Sigmoid colon (tissue), 7 donors: Measurements from ENCODE around the gene SLC6A6. TPM values are rescaled to one million over a fixed set of nuclear protein-coding genes. Genes with fewer than 3 reads are reported as not detected.

Experiments
- DNase-seq: peaks from one replicate; pipeline ENCODE4 v3.0.0-alpha.2; 2019
- H3K27ac ChIP-seq, 4 donors: fragments of 200-600 bp; sonication (generic); one replicate each; pipeline ENCODE4 v1.5.1; 2016 to 2019; ENCODE audit warnings: mild to moderate bottlenecking in 1 of 4
- H3K27me3 ChIP-seq, 3 donors: fragments of 200-600 bp; sonication (generic); one replicate each; pipeline ENCODE4 v1.5.1; 2019; ENCODE audit warnings: mild to moderate bottlenecking in 1 of 3
- H3K36me3 ChIP-seq, 4 donors: fragments of 200-600 bp; sonication (generic); one replicate each; pipeline ENCODE4 v1.5.1; 2016 to 2019
- H3K4me1 ChIP-seq, 4 donors: fragments of 200-600 bp; sonication (generic); one replicate each; pipeline ENCODE4 v1.5.1; 2017 to 2019
- H3K4me3 ChIP-seq, 4 donors: fragments of 200-600 bp; sonication (generic); one replicate each; pipeline ENCODE4 v1.5.1; 2017 to 2019; ENCODE audit warnings: mild to moderate bottlenecking in 2 of 4, moderate library complexity in 1 of 4
- H3K9me3 ChIP-seq, 4 donors: fragments of 200-600 bp in 3 of 4; sonication (generic) in 3 of 4; one replicate each; pipeline versions ENCODE4 v1.5.1 to v1.6.1; 2013 to 2019
- EP300 ChIP-seq, 4 donors: sonication (generic); formaldehyde crosslinking; IDR thresholded peaks; one replicate each; pipeline ENCODE4 v1.6.1; 2017; ENCODE audit warnings: antibody characterized with exemption in 4 of 4
- POLR2A ChIP-seq, 2 donors: fragments of 450-650 bp; IDR thresholded peaks; one replicate each; pipeline ENCODE4 v1.6.1; 2016; ENCODE audit warnings: antibody characterized with exemption in 2 of 2, mild to moderate bottlenecking in 2 of 2, moderate library complexity in 2 of 2
- POLR2AphosphoS5 ChIP-seq, 4 donors: sonication (generic); formaldehyde crosslinking; IDR thresholded peaks; one replicate each; pipeline ENCODE4 v1.6.1; 2017; ENCODE audit warnings: antibody characterized with exemption in 4 of 4
- WGBS, 2 donors: extraction: QIAGEN DNeasy Blood & Tissue Kit; methylation state at CpG; one replicate each; pipeline ENCODE4 v1.1.7; 2013; 5-methylcytosine and 5-hydroxymethylcytosine counted together
- intact Hi-C: fragments of 100-400 bp; cut with DNase I; formaldehyde crosslinking; loops from one replicate; pipeline ENCODE4 v1.15.1; 2023
- polyA plus RNA-seq, 3 donors: library from polyadenylated mRNA; stranded (reverse); fragments of 200-250 nt; gene quantifications; one replicate each; pipeline ENCODE4 v1.2.3, GENCODE V29; 2013
- total RNA-seq, 4 donors: library from RNA; depleted of rRNA; stranded (reverse); fragments of >200 nt; gene quantifications; one replicate each; pipeline ENCODE4 v1.1.0, GENCODE V29; 2016
- TF ChIP-seq, protein P1 (sequence below), 4 experiments: fragments of 450-650 bp in 3 of 4; fragments of 200-600 bp in 1 of 4; IDR thresholded peaks; one replicate each; pipeline ENCODE4 v1.5.1; 2016 to 2019; ENCODE audit warnings: antibody characterized with exemption in 4 of 4, mild to moderate bottlenecking in 3 of 4, moderate library complexity in 2 of 4
- donor health status: healthy with polysubstance abuse.
- donor health status: Bipolar disorder and iron deficiency.
- donor health status: healthy.

The SLC6A6 gene
- total and polyA plus RNA-seq, 7 donors = 2.3 to 19.1 (median 8.4) TPM

DNA sequence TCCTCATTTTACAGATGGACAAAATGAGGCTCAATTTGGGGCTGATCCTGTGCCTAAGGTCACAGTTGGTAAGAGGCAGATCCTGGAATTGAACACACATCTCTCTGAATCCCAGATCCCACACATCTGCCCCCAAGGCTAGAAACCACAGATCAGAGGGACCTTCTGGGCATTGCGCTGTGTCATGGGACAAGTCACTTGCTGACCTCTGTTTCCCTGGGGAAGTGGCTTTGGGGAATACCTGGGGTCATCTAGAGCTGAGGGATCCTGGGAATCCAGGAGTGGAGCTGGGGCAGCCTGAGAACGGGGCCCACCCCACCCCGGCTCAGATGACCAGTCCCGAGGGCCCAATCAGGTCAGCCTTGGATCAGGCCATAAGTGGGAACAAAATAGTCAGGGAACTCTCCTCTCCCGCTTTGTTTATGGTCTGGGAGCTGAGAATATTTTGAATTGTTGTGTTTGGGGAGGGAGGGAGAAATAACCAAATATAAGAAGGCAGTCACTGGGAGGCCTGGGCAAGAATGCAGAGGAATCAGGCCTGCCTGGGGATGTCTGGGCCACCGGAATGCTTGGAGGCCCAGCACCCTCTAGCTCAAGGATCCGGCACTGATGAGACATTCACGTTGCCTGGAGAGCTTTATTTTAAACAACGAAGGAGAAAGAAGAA lies 8.8 kb upstream of the SLC6A6 start:
- H3K36me3 ChIP-seq = no peaks in the 10 kb centered on the region
- no peak overlapping the region for H3K4me3 ChIP-seq
- H3K27me3 ChIP-seq = peaks cover 0 to 4% (median 0%) of the 10 kb centered on the region in 3 donors
- no peaks in the 10 kb centered on the region for H3K9me3 ChIP-seq
- peak overlapping the region in 3 of 4 donors; percentile 43 to 73 (median 59) for H3K27ac ChIP-seq
- TF ChIP-seq EP300 (IDR thresholded peaks at IDR 0.05) = no peak
- no peak for TF ChIP-seq POLR2A (IDR thresholded peaks at IDR 0.05)
- TF ChIP-seq POLR2AphosphoS5 (IDR thresholded peaks at IDR 0.05) = no peak
- TF ChIP-seq, protein P1, sequence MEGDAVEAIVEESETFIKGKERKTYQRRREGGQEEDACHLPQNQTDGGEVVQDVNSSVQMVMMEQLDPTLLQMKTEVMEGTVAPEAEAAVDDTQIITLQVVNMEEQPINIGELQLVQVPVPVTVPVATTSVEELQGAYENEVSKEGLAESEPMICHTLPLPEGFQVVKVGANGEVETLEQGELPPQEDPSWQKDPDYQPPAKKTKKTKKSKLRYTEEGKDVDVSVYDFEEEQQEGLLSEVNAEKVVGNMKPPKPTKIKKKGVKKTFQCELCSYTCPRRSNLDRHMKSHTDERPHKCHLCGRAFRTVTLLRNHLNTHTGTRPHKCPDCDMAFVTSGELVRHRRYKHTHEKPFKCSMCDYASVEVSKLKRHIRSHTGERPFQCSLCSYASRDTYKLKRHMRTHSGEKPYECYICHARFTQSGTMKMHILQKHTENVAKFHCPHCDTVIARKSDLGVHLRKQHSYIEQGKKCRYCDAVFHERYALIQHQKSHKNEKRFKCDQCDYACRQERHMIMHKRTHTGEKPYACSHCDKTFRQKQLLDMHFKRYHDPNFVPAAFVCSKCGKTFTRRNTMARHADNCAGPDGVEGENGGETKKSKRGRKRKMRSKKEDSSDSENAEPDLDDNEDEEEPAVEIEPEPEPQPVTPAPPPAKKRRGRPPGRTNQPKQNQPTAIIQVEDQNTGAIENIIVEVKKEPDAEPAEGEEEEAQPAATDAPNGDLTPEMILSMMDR (IDR thresholded peaks at IDR 0.05) = no peak
- intact Hi-C loops = no loop called here
- no peak for DNase-seq
- H3K4me1 ChIP-seq = peaks cover 0 to 23% (median 14%) of the 10 kb centered on the region in 4 donors
- 84 to 87% methylated on average over 9 of the region's 9 CpGs for WGBS, 2 donors

DNA sequence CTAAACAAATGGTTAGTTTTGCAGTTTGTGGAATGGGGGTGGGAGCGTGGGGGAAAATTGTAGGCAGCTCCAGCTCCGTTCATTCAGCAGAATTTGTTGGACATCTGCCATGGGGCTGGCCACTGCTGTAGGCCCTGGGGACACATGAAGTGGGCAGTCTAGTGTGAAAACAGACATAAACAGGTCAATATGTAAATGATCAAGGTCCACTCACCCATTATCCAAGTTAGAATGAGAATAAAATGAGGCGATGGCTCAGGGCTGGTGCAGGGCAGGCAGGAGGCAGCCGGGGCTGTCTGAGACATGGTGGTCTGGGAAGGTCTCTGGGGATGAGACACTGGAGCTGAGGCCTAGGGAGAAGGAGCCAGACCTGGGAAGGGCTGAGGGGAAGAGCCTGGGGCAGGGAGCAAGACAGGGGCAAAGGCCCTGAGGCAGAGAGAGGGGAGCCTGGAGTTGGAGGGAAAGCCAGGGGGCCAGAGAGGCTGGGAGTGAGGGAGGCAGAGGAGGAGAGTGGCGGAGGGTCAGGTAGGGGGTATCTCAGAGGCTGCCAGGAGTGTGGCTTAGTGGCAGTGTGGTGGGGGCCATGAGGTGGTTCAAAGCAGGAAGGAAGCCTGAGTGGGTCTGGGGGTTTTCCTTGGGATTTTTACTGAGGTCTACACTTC lies 6.2 kb upstream of the SLC6A6 start:
- no peak for TF ChIP-seq POLR2AphosphoS5 (IDR thresholded peaks at IDR 0.05)
- TF ChIP-seq POLR2A (IDR thresholded peaks at IDR 0.05) = no peak
- no peak for TF ChIP-seq EP300 (IDR thresholded peaks at IDR 0.05)
- TF ChIP-seq, protein P1 (IDR thresholded peaks at IDR 0.05) = no peak
- no peak for DNase-seq
- H3K9me3 ChIP-seq = no peaks in the 10 kb centered on the region
- intact Hi-C loops = no loop called here
- no peaks in the 10 kb centered on the region for H3K27me3 ChIP-seq
- no peak overlapping the region for H3K4me3 ChIP-seq
- 85 to 88% methylated on average over 5 of the region's 5 CpGs for WGBS, 2 donors
- H3K27ac ChIP-seq = no peak overlapping the region
- H3K4me1 ChIP-seq = peaks cover 0 to 16% (median 5%) of the 10 kb centered on the region in 4 donors
- H3K36me3 ChIP-seq = no peaks in the 10 kb centered on the region

DNA sequence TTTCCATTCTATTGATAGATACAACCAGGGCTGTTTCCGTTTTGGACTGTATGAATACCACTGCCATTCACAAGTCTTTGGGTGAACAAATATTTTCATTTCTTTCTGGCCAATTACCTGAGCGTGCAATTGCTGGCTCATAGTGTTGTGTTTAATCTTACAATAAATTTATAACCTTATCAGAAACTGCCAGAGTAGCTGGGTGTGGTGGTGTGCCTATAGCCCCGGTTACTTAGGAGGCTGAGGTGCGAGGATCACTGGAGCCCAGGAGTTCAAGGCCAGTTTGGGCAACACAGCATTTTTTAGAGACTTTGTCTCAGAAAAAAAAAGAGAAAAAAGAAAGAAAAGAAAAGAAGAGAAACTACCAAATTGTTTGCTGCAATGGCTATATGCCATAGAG lies 5.4 kb upstream of the SLC6A6 start:
- H3K9me3 ChIP-seq = no peaks in the 10 kb centered on the region
- H3K36me3 ChIP-seq = no peaks in the 10 kb centered on the region
- TF ChIP-seq POLR2A (IDR thresholded peaks at IDR 0.05) (no peak), EP300 (IDR thresholded peaks at IDR 0.05) (no peak), POLR2AphosphoS5 (IDR thresholded peaks at IDR 0.05) (no peak)
- no peaks in the 10 kb centered on the region for H3K27me3 ChIP-seq
- no peak overlapping the region for H3K4me3 ChIP-seq
- WGBS, 2 donors = 19 to 70% methylated on average over 4 of the region's 4 CpGs
- no peak overlapping the region for H3K27ac ChIP-seq
- intact Hi-C loops = no loop called here
- peaks cover 0 to 16% (median 2%) of the 10 kb centered on the region in 4 donors for H3K4me1 ChIP-seq
- no peak for DNase-seq

DNA sequence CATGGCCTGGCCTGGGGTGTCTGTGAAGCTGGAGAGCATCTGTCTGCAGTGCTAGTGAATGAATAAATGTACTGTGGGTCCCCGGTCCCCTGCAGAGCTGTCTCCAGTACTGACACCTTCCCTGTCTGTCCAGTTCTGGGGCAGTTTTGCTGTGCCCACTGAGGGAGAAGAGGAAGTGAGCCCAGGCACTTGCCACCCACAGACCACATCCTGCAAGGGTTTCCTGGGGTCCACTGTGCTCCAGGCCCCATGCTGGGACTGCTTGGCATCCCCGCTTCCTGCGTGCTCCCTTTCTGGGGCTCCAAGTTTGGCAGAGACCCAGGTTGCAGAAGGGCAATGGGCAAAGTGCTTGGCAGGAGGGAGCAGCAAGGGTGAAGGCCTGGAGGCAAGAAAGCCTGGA lies 4.9 kb upstream of the SLC6A6 start:
- Histone ChIP-seq H3K9me3 (no peaks in the 10 kb centered on the region), H3K27ac (no peak overlapping the region), H3K4me3 (no peak overlapping the region), H3K27me3 (no peaks in the 10 kb centered on the region), H3K36me3 (no peaks in the 10 kb centered on the region), H3K4me1 (peaks cover 0 to 18% (median 3%) of the 10 kb centered on the region in 4 donors)
- 68 to 80% methylated on average over 3 of the region's 3 CpGs for WGBS, 2 donors
- intact Hi-C loops = no loop called here
- TF ChIP-seq, protein P1 (IDR thresholded peaks at IDR 0.05) = no peak
- TF ChIP-seq POLR2A (IDR thresholded peaks at IDR 0.05) (no peak), POLR2AphosphoS5 (IDR thresholded peaks at IDR 0.05) (no peak), EP300 (IDR thresholded peaks at IDR 0.05) (no peak)
- no peak for DNase-seq

DNA sequence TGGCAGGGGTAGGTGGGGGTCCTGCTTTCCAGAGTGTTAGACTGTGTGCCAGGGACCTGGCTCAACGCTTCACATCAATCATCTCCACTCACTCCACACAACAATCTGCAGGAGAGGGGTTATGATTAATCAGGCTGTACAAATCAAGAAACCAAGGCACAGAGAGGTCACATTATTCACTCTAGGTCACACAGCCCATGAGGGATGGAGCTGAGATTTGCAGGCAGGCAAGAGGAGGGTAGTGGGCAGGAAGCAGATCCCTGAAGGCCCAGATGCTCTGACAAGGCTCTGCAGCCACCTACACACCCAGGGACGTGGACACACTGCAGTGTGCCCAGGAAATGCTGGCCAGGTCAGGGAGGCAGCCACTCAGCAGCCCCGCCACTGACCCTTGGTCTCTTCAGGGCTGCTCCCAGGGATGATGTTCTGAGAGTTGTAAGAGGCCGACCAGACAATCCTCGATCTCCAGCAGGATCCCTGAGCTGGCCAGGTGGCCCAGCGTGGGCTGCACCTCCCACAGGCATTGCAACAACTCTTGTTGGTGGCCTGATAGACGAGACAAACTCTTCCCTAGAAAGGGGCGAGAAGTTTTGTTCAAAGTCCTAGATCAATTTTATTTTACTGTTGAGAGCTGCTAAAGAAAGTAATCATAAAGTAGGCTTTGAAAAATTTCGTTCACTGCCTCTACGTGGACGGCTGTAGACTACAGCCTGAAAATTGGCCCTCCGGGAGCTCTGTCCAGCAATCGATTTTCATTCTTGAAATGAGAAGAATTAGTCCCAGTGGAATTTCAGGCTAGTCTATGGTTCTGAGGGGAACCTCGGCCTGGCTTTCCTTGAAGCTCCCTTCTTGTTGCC lies 4.2 kb upstream of the SLC6A6 start:
- 87 to 89% methylated on average over 14 of the region's 14 CpGs for WGBS, 2 donors
- Histone ChIP-seq H3K4me3 (no peak overlapping the region), H3K36me3 (no peaks in the 10 kb centered on the region), H3K27ac (no peak overlapping the region), H3K4me1 (peaks cover 0 to 25% (median 5%) of the 10 kb centered on the region in 4 donors), H3K9me3 (no peaks in the 10 kb centered on the region), H3K27me3 (no peaks in the 10 kb centered on the region)
- intact Hi-C loops = no loop called here
- DNase-seq = no peak
- no peak for TF ChIP-seq POLR2AphosphoS5 (IDR thresholded peaks at IDR 0.05)
- TF ChIP-seq EP300 (IDR thresholded peaks at IDR 0.05) = no peak
- TF ChIP-seq, protein P1 (IDR thresholded peaks at IDR 0.05) = no peak
- TF ChIP-seq POLR2A (IDR thresholded peaks at IDR 0.05) = no peak
